ENCODE data around the gene RPL41.
A peak's percentile ranks its signal among the peaks of the same experiment; 100 is the strongest.

DNA sequence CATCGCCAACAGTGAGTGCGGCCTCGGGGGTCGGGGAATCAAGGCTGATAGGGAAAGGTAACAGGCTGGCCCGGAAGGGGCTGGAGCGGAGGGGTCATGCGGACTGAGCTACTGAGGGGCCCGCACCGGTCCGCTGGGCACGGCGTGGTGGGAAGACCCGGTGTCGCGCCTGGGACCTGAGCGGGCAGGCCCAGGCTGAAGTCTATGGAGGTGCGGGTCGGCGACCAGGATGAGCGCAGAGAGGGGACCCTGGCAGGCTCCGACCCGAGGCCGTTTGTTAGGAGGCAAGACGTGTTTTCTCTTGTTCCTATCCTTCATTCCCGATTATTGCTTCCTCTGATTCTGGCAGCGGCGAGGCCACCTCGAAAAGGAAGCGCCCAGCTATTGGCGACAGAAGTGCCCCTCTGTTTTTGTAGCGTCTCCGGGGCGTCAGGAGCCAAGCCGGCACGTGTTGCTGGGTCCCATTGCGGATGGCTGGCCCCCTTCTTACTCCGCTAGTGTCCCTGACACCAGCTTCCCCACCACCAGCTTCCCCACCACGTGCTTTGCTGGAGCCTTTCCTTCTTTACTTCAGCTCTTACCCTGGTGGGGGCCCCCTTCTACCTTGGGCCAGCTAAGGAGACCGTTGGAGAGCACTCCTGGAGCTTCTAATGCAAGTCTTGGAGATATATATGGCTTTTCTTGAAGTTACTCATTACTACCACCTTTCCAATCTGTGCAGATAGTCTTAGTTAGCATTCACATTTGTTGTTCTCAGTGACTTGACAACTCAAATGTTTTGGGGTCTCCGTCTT is 11.4 kb upstream of the RPL41 start:
- TF ChIP-seq TCF12 (IDR thresholded peaks at IDR 0.05; ENCODE audit: low read depth, low read length) (no peak), EGR1 (IDR thresholded peaks at IDR 0.05; ENCODE audit: borderline replicate concordance in 1 of 2, low read depth in 2 of 2, low read length in 2 of 2) (no peak), EP300 (IDR thresholded peaks at IDR 0.05; ENCODE audit: borderline replicate concordance in 1 of 2, control insufficient read depth in 1 of 2, low read depth in 2 of 2, low read length in 2 of 2) (no peak), TAF1 (IDR thresholded peaks at IDR 0.05; ENCODE audit: borderline replicate concordance, low read depth, low read length) (no peak), POLR2AphosphoS5 (IDR thresholded peaks at IDR 0.05; ENCODE audit: low read length) (no peak), SPI1 (IDR thresholded peaks at IDR 0.05; ENCODE audit: borderline replicate concordance, insufficient read depth, low read depth, low read length) (no peak), SMARCA5 (IDR thresholded peaks at IDR 0.05) (no peak), SP1 (IDR thresholded peaks at IDR 0.05; ENCODE audit: low read depth, low read length) (no peak), MTA3 (IDR thresholded peaks at IDR 0.05; ENCODE audit: borderline replicate concordance, low read length) (no peak), CHD4 (IDR thresholded peaks at IDR 0.05) (no peak), EZH2 (IDR thresholded peaks at IDR 0.05; ENCODE audit: borderline replicate concordance, control insufficient read depth, low read depth, low read length) (no peak)
- TF ChIP-seq, protein P1, sequence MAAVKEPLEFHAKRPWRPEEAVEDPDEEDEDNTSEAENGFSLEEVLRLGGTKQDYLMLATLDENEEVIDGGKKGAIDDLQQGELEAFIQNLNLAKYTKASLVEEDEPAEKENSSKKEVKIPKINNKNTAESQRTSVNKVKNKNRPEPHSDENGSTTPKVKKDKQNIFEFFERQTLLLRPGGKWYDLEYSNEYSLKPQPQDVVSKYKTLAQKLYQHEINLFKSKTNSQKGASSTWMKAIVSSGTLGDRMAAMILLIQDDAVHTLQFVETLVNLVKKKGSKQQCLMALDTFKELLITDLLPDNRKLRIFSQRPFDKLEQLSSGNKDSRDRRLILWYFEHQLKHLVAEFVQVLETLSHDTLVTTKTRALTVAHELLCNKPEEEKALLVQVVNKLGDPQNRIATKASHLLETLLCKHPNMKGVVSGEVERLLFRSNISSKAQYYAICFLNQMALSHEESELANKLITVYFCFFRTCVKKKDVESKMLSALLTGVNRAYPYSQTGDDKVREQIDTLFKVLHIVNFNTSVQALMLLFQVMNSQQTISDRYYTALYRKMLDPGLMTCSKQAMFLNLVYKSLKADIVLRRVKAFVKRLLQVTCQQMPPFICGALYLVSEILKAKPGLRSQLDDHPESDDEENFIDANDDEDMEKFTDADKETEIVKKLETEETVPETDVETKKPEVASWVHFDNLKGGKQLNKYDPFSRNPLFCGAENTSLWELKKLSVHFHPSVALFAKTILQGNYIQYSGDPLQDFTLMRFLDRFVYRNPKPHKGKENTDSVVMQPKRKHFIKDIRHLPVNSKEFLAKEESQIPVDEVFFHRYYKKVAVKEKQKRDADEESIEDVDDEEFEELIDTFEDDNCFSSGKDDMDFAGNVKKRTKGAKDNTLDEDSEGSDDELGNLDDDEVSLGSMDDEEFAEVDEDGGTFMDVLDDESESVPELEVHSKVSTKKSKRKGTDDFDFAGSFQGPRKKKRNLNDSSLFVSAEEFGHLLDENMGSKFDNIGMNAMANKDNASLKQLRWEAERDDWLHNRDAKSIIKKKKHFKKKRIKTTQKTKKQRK (IDR thresholded peaks at IDR 0.05; ENCODE audit: low read depth, low read length) = no peak
- TF ChIP-seq, protein P2, sequence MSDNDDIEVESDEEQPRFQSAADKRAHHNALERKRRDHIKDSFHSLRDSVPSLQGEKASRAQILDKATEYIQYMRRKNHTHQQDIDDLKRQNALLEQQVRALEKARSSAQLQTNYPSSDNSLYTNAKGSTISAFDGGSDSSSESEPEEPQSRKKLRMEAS (IDR thresholded peaks at IDR 0.05; ENCODE audit: low read depth, low read length) = peak; percentile 78; the same call in 1 of the 2 replicates
- TF ChIP-seq, protein P3, sequence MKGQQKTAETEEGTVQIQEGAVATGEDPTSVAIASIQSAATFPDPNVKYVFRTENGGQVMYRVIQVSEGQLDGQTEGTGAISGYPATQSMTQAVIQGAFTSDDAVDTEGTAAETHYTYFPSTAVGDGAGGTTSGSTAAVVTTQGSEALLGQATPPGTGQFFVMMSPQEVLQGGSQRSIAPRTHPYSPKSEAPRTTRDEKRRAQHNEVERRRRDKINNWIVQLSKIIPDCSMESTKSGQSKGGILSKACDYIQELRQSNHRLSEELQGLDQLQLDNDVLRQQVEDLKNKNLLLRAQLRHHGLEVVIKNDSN (IDR thresholded peaks at IDR 0.05; ENCODE audit: borderline replicate concordance, extremely low read length, insufficient read depth, low read depth, low read length) = no peak
